ENCODE measurements around the gene SCAANT1. TPM values are rescaled to one million over a fixed set of nuclear protein-coding genes. Genes with fewer than 3 reads are reported as not detected.

SCAANT1 gene
- total RNA-seq, 4 donors from 2014 or later = not detected

DNA sequence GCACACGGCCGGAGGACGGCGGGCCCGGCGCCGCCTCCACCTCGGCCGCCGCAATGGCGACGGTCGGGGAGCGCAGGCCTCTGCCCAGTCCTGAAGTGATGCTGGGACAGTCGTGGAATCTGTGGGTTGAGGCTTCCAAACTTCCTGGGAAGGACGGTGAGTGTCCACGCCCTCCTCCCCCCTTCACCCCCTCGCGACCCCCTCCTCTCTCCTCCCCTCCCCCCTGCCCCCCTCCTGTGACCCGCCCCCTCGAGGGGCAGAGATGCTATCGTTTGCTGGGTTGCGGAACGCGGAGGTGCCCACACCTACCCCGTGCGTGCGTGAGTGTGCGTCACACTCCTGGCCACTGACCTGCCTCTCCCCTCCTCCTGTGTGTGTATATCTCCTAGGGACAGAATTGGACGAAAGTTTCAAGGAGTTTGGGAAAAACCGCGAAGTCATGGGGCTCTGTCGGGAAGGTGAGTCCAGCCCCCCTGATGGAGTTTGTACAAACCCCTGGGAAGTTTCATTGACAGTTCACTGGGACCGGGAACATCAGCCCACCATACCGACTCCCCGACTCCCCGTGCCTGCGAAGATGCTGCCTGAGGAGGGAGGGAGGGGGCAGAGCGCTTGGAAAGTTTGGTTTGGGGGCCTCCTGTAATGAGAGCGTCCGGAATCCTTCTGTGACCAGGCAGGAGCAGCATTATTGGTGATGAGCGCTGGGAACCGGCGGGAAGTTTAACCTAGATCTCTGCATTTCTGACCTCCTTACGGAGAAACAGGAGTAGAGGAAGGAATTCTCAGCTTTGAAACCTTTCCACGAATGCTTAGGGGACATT, 795 bp upstream of the SCAANT1 start:
- Histone ChIP-seq H3K27me3 (no peaks in the 10 kb centered on the region), H3K4me3 (peak overlapping the region; percentile 72 to 98 (median 87)), H3K4me1 (peaks cover 0 to 30% (median 6%) of the 10 kb centered on the region in 4 donors), H3K36me3 (peaks cover 0 to 22% (median 0%) of the 10 kb centered on the region in 3 donors), H3K27ac (peak overlapping the region; percentile 96 to 100 (median 98)), H3K9me3 (no peaks in the 10 kb centered on the region)
- TF ChIP-seq, protein P1, sequence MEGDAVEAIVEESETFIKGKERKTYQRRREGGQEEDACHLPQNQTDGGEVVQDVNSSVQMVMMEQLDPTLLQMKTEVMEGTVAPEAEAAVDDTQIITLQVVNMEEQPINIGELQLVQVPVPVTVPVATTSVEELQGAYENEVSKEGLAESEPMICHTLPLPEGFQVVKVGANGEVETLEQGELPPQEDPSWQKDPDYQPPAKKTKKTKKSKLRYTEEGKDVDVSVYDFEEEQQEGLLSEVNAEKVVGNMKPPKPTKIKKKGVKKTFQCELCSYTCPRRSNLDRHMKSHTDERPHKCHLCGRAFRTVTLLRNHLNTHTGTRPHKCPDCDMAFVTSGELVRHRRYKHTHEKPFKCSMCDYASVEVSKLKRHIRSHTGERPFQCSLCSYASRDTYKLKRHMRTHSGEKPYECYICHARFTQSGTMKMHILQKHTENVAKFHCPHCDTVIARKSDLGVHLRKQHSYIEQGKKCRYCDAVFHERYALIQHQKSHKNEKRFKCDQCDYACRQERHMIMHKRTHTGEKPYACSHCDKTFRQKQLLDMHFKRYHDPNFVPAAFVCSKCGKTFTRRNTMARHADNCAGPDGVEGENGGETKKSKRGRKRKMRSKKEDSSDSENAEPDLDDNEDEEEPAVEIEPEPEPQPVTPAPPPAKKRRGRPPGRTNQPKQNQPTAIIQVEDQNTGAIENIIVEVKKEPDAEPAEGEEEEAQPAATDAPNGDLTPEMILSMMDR (IDR thresholded peaks at IDR 0.05) = peak in 1 of 6 experiments; percentile 1
- no peak for TF ChIP-seq POLR2A (IDR thresholded peaks at IDR 0.05)
- peak; percentile 64 to 87 (median 80) for DNase-seq

DNA sequence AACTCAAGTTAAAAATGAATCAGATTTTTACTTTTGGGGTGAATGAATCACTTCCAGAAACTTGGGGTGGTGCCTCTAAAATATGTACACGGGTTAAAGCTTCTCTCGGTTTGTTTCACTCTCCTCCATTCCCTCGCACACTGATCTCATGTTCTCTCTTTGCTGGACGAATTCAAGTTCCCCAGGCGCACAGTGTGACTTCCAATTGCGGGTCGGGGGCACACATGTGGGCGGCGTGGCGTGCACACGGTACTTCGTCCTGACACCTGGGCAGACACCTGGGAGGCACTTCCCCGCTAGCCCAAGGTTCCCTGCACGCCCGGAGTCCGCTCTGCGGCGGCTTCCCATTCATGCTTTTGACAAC, 692 bp downstream of the SCAANT1 start:
- Histone ChIP-seq H3K9me3 (no peaks in the 10 kb centered on the region), H3K27me3 (no peaks in the 10 kb centered on the region), H3K4me3 (peak overlapping the region; percentile 72 to 98 (median 87)), H3K36me3 (peaks cover 0 to 15% (median 0%) of the 10 kb centered on the region in 3 donors), H3K4me1 (peaks cover 0 to 30% (median 6%) of the 10 kb centered on the region in 4 donors), H3K27ac (peak overlapping the region; percentile 96 to 100 (median 98))
- no peak for DNase-seq
- TF ChIP-seq, protein P1 (IDR thresholded peaks at IDR 0.05) = no peak
- TF ChIP-seq POLR2A (IDR thresholded peaks at IDR 0.05) = no peak

DNA sequence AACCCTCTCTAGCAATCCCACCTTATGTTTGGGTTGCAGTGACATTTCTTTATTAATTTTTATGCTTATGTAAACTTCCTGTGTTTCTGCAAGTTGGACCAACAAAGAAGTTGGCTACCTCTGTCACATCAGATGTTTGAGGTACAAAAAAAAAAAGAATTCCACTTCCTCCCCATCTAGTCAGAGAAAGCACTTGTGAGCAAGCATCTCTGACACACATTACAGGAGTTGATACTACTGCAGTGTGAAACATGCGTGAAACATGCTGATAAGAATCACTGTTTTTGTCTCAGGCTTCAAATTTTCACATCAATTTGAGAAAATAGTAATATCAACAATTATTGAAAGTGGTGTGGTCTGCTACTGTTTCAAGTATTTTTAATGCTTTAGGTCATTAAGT, 1.3 kb downstream of the SCAANT1 start:
- TF ChIP-seq POLR2A (IDR thresholded peaks at IDR 0.05) = no peak
- TF ChIP-seq, protein P1 (IDR thresholded peaks at IDR 0.05) = no peak
- peak overlapping the region in 2 of 4 donors; percentile 72 to 98 for H3K4me3 ChIP-seq
- no peaks in the 10 kb centered on the region for H3K27me3 ChIP-seq
- H3K9me3 ChIP-seq = no peaks in the 10 kb centered on the region
- peaks cover 0 to 10% (median 0%) of the 10 kb centered on the region in 3 donors for H3K36me3 ChIP-seq
- H3K4me1 ChIP-seq = peaks cover 0 to 30% (median 6%) of the 10 kb centered on the region in 4 donors
- peak overlapping the region; percentile 96 to 100 (median 98) for H3K27ac ChIP-seq
- DNase-seq = no peak

DNA sequence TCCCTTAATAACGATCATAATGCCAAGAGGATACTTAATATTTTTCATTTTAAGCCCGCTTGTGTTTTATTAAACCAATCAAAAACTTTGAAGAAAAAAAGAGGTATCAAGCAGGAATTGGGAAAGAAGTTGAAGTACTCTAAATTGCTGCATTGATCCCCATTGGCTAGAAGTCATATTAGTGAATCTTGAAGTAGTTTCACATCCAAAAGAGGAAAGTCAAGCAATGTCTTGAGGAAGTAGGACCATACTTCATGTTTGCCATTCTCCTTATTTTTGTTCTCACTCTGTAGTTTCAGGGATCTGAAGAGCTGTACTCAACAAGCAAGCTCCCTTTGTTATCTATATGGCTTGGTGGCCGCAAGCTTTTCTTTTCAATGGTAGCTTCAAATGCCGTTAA, 2.2 kb downstream of the SCAANT1 start:
- H3K27ac ChIP-seq = no peak overlapping the region
- peaks cover 0 to 1% (median 0%) of the 10 kb centered on the region in 3 donors for H3K36me3 ChIP-seq
- TF ChIP-seq, protein P1 (IDR thresholded peaks at IDR 0.05) = no peak
- no peak for TF ChIP-seq POLR2A (IDR thresholded peaks at IDR 0.05)
- H3K9me3 ChIP-seq = no peaks in the 10 kb centered on the region
- DNase-seq = no peak
- H3K4me3 ChIP-seq = no peak overlapping the region
- no peaks in the 10 kb centered on the region for H3K27me3 ChIP-seq
- H3K4me1 ChIP-seq = peaks cover 0 to 30% (median 6%) of the 10 kb centered on the region in 4 donors

DNA sequence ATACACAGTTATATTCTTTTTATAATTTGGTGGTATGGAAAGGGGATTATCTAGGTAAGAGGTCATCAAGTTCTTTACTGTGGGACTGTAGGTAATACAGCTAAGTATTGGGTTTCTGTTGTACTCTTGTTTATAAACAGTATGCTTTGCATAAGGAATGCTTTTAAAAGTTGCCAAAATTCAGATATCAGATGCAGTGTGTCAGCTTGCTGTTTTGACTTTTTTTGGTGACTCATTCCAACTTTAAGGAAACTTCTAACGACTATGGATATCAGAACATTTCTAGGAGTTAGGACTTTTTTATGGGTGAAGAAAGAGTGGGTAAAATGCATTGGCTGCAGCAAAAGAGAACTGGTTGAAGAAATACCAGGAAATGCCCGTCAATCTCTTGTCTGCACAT, 2.8 kb downstream of the SCAANT1 start:
- H3K27ac ChIP-seq = no peak overlapping the region
- no peak overlapping the region for H3K4me3 ChIP-seq
- DNase-seq = no peak
- H3K36me3 ChIP-seq = no peaks in the 10 kb centered on the region
- H3K4me1 ChIP-seq = peaks cover 0 to 24% (median 6%) of the 10 kb centered on the region in 4 donors
- H3K27me3 ChIP-seq = no peaks in the 10 kb centered on the region
- no peaks in the 10 kb centered on the region for H3K9me3 ChIP-seq
- no peak for TF ChIP-seq POLR2A (IDR thresholded peaks at IDR 0.05)
- TF ChIP-seq, protein P1 (IDR thresholded peaks at IDR 0.05) = no peak
